ENCODE results near the gene MT1H. TPM values are rescaled to one million over a fixed set of nuclear protein-coding genes. Genes with fewer than 3 reads are reported as not detected.
A peak's percentile ranks its signal among the peaks of the same experiment; 100 is the strongest.

MT1H gene
- total RNA-seq, 2 experiments from 2014 or later: not detected

GRCh38 chr16:56631197-56631596, 38.4 kb upstream of the MT1H start:
- Mint-ChIP-seq H3K27me3 (peaks cover 56% of the 10 kb centered on the region), H3K27ac (no peak overlapping the region), H3K36me3 (peaks cover 2% of the 10 kb centered on the region), H3K9me3 (no peaks in the 10 kb centered on the region), H3K4me1 (peaks cover 20% of the 10 kb centered on the region), H3K4me3 (no peak overlapping the region)
- no peak for ATAC-seq (ENCODE audit: low read depth)
- DNase-seq: no peak
- POLR2A ChIA-PET: interaction anchor here (1.9 kb wide), 1 partner anchor 12 kb away, joined by 6 read pairs; no protein-coding TSS in a partner anchor

GRCh38 chr16:56631832-56632155, 37.8 kb upstream of the MT1H start:
- POLR2A ChIA-PET: no interaction called here
- H3K36me3 Mint-ChIP-seq: peaks cover 2% of the 10 kb centered on the region
- no peak for DNase-seq
- H3K27ac Mint-ChIP-seq: no peak overlapping the region
- peaks cover 24% of the 10 kb centered on the region for H3K4me1 Mint-ChIP-seq
- no peaks in the 10 kb centered on the region for H3K9me3 Mint-ChIP-seq
- peaks cover 62% of the 10 kb centered on the region for H3K27me3 Mint-ChIP-seq
- ATAC-seq (ENCODE audit: low read depth): no peak
- H3K4me3 Mint-ChIP-seq: peak overlapping the region; percentile 64

- H3K27ac Mint-ChIP-seq: no peak within 1 kb of the TSS
- peaks cover 67% of the 10 kb centered on the region for H3K27me3 Mint-ChIP-seq
- POLR2A ChIA-PET: no interaction called here
These were observed 37.3 kb upstream of the MT1H start, which contains the start of gene MT1M for GRCh38 chr16:56632156-56632847. Gene MT1M (plus strand): TSS chr16:56632659. CDS start chr16:56632732, 73 bp downstream.

GRCh38 chr16:56632848-56633365, 36.7 kb upstream of the MT1H start:
- DNase-seq: no peak
- no peak for ATAC-seq (ENCODE audit: low read depth)
- H3K36me3 Mint-ChIP-seq: no peaks in the 10 kb centered on the region
- H3K9me3 Mint-ChIP-seq: no peaks in the 10 kb centered on the region
- peaks cover 29% of the 10 kb centered on the region for H3K4me1 Mint-ChIP-seq
- POLR2A ChIA-PET: no interaction called here
- H3K27ac Mint-ChIP-seq: no peak overlapping the region
- H3K27me3 Mint-ChIP-seq: peaks cover 71% of the 10 kb centered on the region
- H3K4me3 Mint-ChIP-seq: peak overlapping the region; percentile 60

More at GRCh38 chr16:56632156-56632847, 37.3 kb upstream of the MT1H start, which contains the start of gene MT1M:
- no peaks in the 10 kb centered on the region for H3K36me3 Mint-ChIP-seq
- DNase-seq (peak; percentile 44), ATAC-seq (ENCODE audit: low read depth) (peak; percentile 31)
- H3K9me3 Mint-ChIP-seq: no peaks in the 10 kb centered on the region
- peak within 1 kb of the TSS; percentile 64 for H3K4me3 Mint-ChIP-seq
- peaks cover 24% of the 10 kb centered on the region for H3K4me1 Mint-ChIP-seq

GRCh38 chr16:56633535-56633934, 36.1 kb upstream of the MT1H start:
- DNase-seq: no peak
- Mint-ChIP-seq H3K27ac (no peak overlapping the region), H3K27me3 (peaks cover 76% of the 10 kb centered on the region), H3K36me3 (no peaks in the 10 kb centered on the region), H3K9me3 (no peaks in the 10 kb centered on the region), H3K4me1 (peaks cover 32% of the 10 kb centered on the region), H3K4me3 (no peak overlapping the region)
- ATAC-seq (ENCODE audit: low read depth): no peak
- POLR2A ChIA-PET: interaction anchor here (1.2 kb wide), 1 partner anchor 29 kb away, joined by 3 read pairs; no protein-coding TSS in a partner anchor

- H3K9me3 Mint-ChIP-seq: no peaks in the 10 kb centered on the region
- POLR2A ChIA-PET: interaction anchor here (0.6 to 1.0 kb wide), 2 partner anchors 9 to 101 kb away, joined by 3 read pairs; partner anchors contain the start of gene MT1E
- peak overlapping the region; percentile 82 for H3K4me3 Mint-ChIP-seq
- DNase-seq (no peak), ATAC-seq (ENCODE audit: low read depth) (no peak)
- no peaks in the 10 kb centered on the region for H3K36me3 Mint-ChIP-seq
- peak overlapping the region; percentile 63 for H3K27ac Mint-ChIP-seq
- H3K4me1 Mint-ChIP-seq: peaks cover 32% of the 10 kb centered on the region
- H3K27me3 Mint-ChIP-seq: peaks cover 89% of the 10 kb centered on the region
These were observed 34.7 kb upstream of the MT1H start for GRCh38 chr16:56634715-56635440.

- peaks cover 32% of the 10 kb centered on the region for H3K4me1 Mint-ChIP-seq
- H3K27me3 Mint-ChIP-seq: peaks cover 90% of the 10 kb centered on the region
- POLR2A ChIA-PET: interaction anchor here (0.6 to 1.0 kb wide), 2 partner anchors 10 to 100 kb away, joined by 3 read pairs; partner anchors contain the start of gene MT1E
- H3K9me3 Mint-ChIP-seq: no peaks in the 10 kb centered on the region
- peak; percentile 52 for DNase-seq
- peak overlapping the region; percentile 82 for H3K4me3 Mint-ChIP-seq
- ATAC-seq (ENCODE audit: low read depth): peak; percentile 20
- H3K27ac Mint-ChIP-seq: no peak overlapping the region
- no peaks in the 10 kb centered on the region for H3K36me3 Mint-ChIP-seq
These were observed 34.1 kb upstream of the MT1H start for GRCh38 chr16:56635441-56635967.

GRCh38 chr16:56636616-56637413, 32.8 kb upstream of the MT1H start:
- Mint-ChIP-seq H3K9me3 (no peaks in the 10 kb centered on the region), H3K27ac (no peak overlapping the region), H3K27me3 (peaks cover 87% of the 10 kb centered on the region), H3K4me3 (no peak overlapping the region), H3K4me1 (peaks cover 30% of the 10 kb centered on the region), H3K36me3 (no peaks in the 10 kb centered on the region)
- ATAC-seq (ENCODE audit: low read depth) (no peak), DNase-seq (no peak)
- POLR2A ChIA-PET: interaction anchor here (1.2 kb wide), 1 partner anchor 11 kb away, joined by 6 read pairs; the partner anchor contains the start of gene MT1E

- ATAC-seq (ENCODE audit: low read depth): peak; percentile 32
- no peaks in the 10 kb centered on the region for H3K36me3 Mint-ChIP-seq
- no peaks in the 10 kb centered on the region for H3K9me3 Mint-ChIP-seq
- H3K4me1 Mint-ChIP-seq: peaks cover 32% of the 10 kb centered on the region
- H3K27ac Mint-ChIP-seq: no peak within 1 kb of the TSS
- H3K4me3 Mint-ChIP-seq: peak within 1 kb of the TSS; percentile 74
- POLR2A ChIA-PET: no interaction called here
- peak; percentile 51 for DNase-seq
- H3K27me3 Mint-ChIP-seq: peaks cover 79% of the 10 kb centered on the region
These were observed 31.5 kb upstream of the MT1H start, which contains the start of gene MT1A for GRCh38 chr16:56637814-56638750. Gene MT1A (plus strand): TSS chr16:56638666. CDS start chr16:56638739, 73 bp downstream.

GRCh38 chr16:56639045-56639444, 30.6 kb upstream of the MT1H start:
- POLR2A ChIA-PET: no interaction called here

GRCh38 chr16:56640076-56640475, 29.5 kb upstream of the MT1H start:
- Mint-ChIP-seq H3K9me3 (no peaks in the 10 kb centered on the region), H3K4me3 (no peak overlapping the region), H3K4me1 (peaks cover 38% of the 10 kb centered on the region), H3K36me3 (no peaks in the 10 kb centered on the region), H3K27ac (no peak overlapping the region), H3K27me3 (peaks cover 71% of the 10 kb centered on the region)
- DNase-seq (no peak), ATAC-seq (ENCODE audit: low read depth) (no peak)
- POLR2A ChIA-PET: interaction anchor here (0.9 kb wide), 1 partner anchor 23 kb away, joined by 4 read pairs; no protein-coding TSS in a partner anchor

More at GRCh38 chr16:56639045-56639444, 30.6 kb upstream of the MT1H start:
- Mint-ChIP-seq H3K4me1 (peaks cover 39% of the 10 kb centered on the region), H3K4me3 (no peak overlapping the region), H3K27me3 (peaks cover 71% of the 10 kb centered on the region), H3K36me3 (no peaks in the 10 kb centered on the region), H3K9me3 (no peaks in the 10 kb centered on the region), H3K27ac (no peak overlapping the region)
- no peak for DNase-seq
- ATAC-seq (ENCODE audit: low read depth): no peak

- DNase-seq (no peak), ATAC-seq (ENCODE audit: low read depth) (no peak)
- POLR2A ChIA-PET: no interaction called here
- H3K9me3 Mint-ChIP-seq: no peaks in the 10 kb centered on the region
- H3K36me3 Mint-ChIP-seq: no peaks in the 10 kb centered on the region
- no peak overlapping the region for H3K4me3 Mint-ChIP-seq
- peaks cover 31% of the 10 kb centered on the region for H3K4me1 Mint-ChIP-seq
- H3K27ac Mint-ChIP-seq: no peak overlapping the region
- H3K27me3 Mint-ChIP-seq: peaks cover 70% of the 10 kb centered on the region
These were observed 28.4 kb upstream of the MT1H start for GRCh38 chr16:56641166-56641565.

All from activated naive CD8-positive, alpha-beta T cell treated with anti-CD3 and anti-CD28 coated beads, Interleukin-2, amount 10 ng/mL, durations not matched to agents 7 days and 5 days (primary cell).